Suprapubic skin (tissue), 3 donors: ENCODE results near the gene CNTNAP4.

Experiments
- CTCF ChIP-seq, 2 donors: fragments of 200-600 bp in 1 of 2; fragments of 450-650 bp in 1 of 2; sonication (generic) in 1 of 2; IDR thresholded peaks; one replicate each; pipeline ENCODE4 v1.5.1; 2016 to 2019; ENCODE audit warnings: antibody characterized with exemption in 2 of 2, mild to moderate bottlenecking in 1 of 2, moderate library complexity in 1 of 2
- EP300 ChIP-seq: sonication (generic); formaldehyde crosslinking; IDR thresholded peaks from one replicate; pipeline ENCODE4 v1.6.1; 2017; ENCODE audit warnings: antibody characterized with exemption

- TF ChIP-seq CTCF (IDR thresholded peaks at IDR 0.05) = no peak
- no peak for TF ChIP-seq EP300
Measured at GRCh38 chr16:76235426-76235825, 41.8 kb upstream of the CNTNAP4 start.
